ENCODE results near the gene GPRC5A.

DNA sequence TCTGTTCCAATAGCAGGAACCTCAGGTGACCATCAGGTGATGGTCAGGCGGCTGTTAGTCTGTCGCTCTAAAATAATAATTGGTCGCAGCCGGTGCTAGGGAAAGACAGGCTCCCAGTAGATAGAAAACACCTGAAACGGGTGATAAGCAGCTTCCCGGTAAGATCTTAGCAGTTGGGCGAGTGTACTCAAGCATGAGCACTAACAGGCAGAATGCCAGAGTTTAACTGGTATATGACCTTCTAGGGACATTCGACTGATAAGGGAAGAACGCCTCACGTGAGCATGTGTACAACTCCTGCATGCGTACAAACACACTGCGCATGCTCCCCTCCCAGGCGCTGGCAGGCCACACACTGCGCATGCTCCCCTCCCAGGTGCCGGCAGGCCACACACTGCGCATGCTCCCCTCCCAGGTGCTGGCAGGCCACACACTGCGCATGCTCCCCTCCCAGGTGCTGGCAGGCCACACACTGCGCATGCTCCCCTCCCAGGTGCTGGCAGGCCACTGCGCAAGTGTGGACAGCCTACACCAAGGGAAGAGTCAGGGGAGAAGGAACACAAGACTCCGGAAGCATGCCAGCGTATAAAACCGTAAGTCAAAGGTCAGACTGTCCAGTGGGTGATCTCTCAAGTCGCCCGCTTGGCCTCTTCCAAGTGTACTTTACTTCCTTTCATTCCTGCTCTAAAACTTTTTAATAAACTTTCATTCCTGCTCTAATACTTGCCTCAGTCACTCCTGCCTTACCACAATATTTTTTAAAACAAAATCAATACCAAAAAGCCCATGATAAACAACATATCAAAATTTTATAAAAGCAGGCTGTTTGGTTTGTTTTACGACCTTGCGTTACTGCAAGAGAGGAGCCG, 36.1 kb downstream of the GPRC5A start:
- TF ChIP-seq, protein P1, sequence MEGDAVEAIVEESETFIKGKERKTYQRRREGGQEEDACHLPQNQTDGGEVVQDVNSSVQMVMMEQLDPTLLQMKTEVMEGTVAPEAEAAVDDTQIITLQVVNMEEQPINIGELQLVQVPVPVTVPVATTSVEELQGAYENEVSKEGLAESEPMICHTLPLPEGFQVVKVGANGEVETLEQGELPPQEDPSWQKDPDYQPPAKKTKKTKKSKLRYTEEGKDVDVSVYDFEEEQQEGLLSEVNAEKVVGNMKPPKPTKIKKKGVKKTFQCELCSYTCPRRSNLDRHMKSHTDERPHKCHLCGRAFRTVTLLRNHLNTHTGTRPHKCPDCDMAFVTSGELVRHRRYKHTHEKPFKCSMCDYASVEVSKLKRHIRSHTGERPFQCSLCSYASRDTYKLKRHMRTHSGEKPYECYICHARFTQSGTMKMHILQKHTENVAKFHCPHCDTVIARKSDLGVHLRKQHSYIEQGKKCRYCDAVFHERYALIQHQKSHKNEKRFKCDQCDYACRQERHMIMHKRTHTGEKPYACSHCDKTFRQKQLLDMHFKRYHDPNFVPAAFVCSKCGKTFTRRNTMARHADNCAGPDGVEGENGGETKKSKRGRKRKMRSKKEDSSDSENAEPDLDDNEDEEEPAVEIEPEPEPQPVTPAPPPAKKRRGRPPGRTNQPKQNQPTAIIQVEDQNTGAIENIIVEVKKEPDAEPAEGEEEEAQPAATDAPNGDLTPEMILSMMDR (conservative IDR thresholded peaks at IDR 0.05; ENCODE audit: low read depth in 2 of 2): no peak
- TF ChIP-seq EZH2 (IDR thresholded peaks at IDR 0.05; ENCODE audit: low read depth, unreplicated experiment): no peak

All from GM23338 (cell line).